ENCODE measurements around the gene HNRNPH2. TPM values are rescaled to one million over a fixed set of nuclear protein-coding genes. Genes with fewer than 3 reads are reported as not detected.

The HNRNPH2 gene
- polyA plus RNA-seq (2013, experiment 1 of 2) = 61.7 TPM
- polyA plus RNA-seq (2013, experiment 2 of 2) = 68.3 TPM

- Histone ChIP-seq H3K36me3 (ENCODE audit: insufficient read depth, low read length) (peaks cover 23% of the 10 kb centered on the region), H3K27me3 (ENCODE audit: insufficient read depth, low read length) (no peaks in the 10 kb centered on the region), H3K4me3 (ENCODE audit: low read length) (peak within 1 kb of the TSS; percentile 98), H3K27ac (ENCODE audit: low read depth, low read length) (peak within 1 kb of the TSS; percentile 95), H3K9me3 (ENCODE audit: insufficient read depth, low read depth, low read length) (no peaks in the 10 kb centered on the region), H3K9ac (ENCODE audit: low read depth, low read length) (peak within 1 kb of the TSS; percentile 97), H3K4me1 (ENCODE audit: insufficient read depth, low read length) (peaks cover 7% of the 10 kb centered on the region; the same call in 1 of the 2 replicates)
- WGBS = under 1% methylated on average over 38 of the region's 47 CpGs
Measured at GRCh38 chrX:101407748-101408531, at the start of gene HNRNPH2, which contains the start of gene GLA. TSS of gene HNRNPH2 (plus strand) at chrX:101408222. CDS start at chrX:101411989, 3,767 bp downstream. TSS of gene GLA (minus strand) at chrX:101407925. CDS start at chrX:101407903, 22 bp downstream.

- H3K4me1 ChIP-seq (ENCODE audit: insufficient read depth, low read length) = no peaks in the 10 kb centered on the region
- no peaks in the 10 kb centered on the region for H3K27me3 ChIP-seq (ENCODE audit: insufficient read depth, low read length)
- WGBS = 83% methylated on average over 1 of the region's 1 CpG
- H3K9ac ChIP-seq (ENCODE audit: low read depth, low read length) = no peak overlapping the region
- H3K9me3 ChIP-seq (ENCODE audit: insufficient read depth, low read depth, low read length) = no peaks in the 10 kb centered on the region
- no peaks in the 10 kb centered on the region for H3K36me3 ChIP-seq (ENCODE audit: insufficient read depth, low read length)
- H3K27ac ChIP-seq (ENCODE audit: low read depth, low read length) = no peak overlapping the region
- H3K4me3 ChIP-seq (ENCODE audit: low read length) = no peak overlapping the region
Measured at GRCh38 chrX:101359966-101360365, 48.1 kb upstream of the HNRNPH2 start.

- Histone ChIP-seq H3K27ac (ENCODE audit: low read depth, low read length) (no peak overlapping the region), H3K4me1 (ENCODE audit: insufficient read depth, low read length) (no peaks in the 10 kb centered on the region), H3K36me3 (ENCODE audit: insufficient read depth, low read length) (no peaks in the 10 kb centered on the region), H3K9ac (ENCODE audit: low read depth, low read length) (no peak overlapping the region), H3K9me3 (ENCODE audit: insufficient read depth, low read depth, low read length) (no peaks in the 10 kb centered on the region), H3K27me3 (ENCODE audit: insufficient read depth, low read length) (no peaks in the 10 kb centered on the region), H3K4me3 (ENCODE audit: low read length) (no peak overlapping the region)
- 89% methylated on average over 6 of the region's 7 CpGs for WGBS
Measured at GRCh38 chrX:101360390-101360789, 47.6 kb upstream of the HNRNPH2 start.

- 91% methylated on average over 3 of the region's 3 CpGs for WGBS
- no peaks in the 10 kb centered on the region for H3K4me1 ChIP-seq (ENCODE audit: insufficient read depth, low read length)
- no peaks in the 10 kb centered on the region for H3K36me3 ChIP-seq (ENCODE audit: insufficient read depth, low read length)
- H3K27ac ChIP-seq (ENCODE audit: low read depth, low read length) = no peak overlapping the region
- no peak overlapping the region for H3K9ac ChIP-seq (ENCODE audit: low read depth, low read length)
- H3K4me3 ChIP-seq (ENCODE audit: low read length) = no peak overlapping the region
- no peaks in the 10 kb centered on the region for H3K27me3 ChIP-seq (ENCODE audit: insufficient read depth, low read length)
- H3K9me3 ChIP-seq (ENCODE audit: insufficient read depth, low read depth, low read length) = no peaks in the 10 kb centered on the region
Measured at GRCh38 chrX:101362116-101362515, 45.9 kb upstream of the HNRNPH2 start.

GRCh38 chrX:101362757-101363156, 45.3 kb upstream of the HNRNPH2 start:
- Histone ChIP-seq H3K36me3 (ENCODE audit: insufficient read depth, low read length) (no peaks in the 10 kb centered on the region), H3K27ac (ENCODE audit: low read depth, low read length) (no peak overlapping the region), H3K4me1 (ENCODE audit: insufficient read depth, low read length) (no peaks in the 10 kb centered on the region), H3K9me3 (ENCODE audit: insufficient read depth, low read depth, low read length) (no peaks in the 10 kb centered on the region), H3K4me3 (ENCODE audit: low read length) (no peak overlapping the region), H3K9ac (ENCODE audit: low read depth, low read length) (no peak overlapping the region), H3K27me3 (ENCODE audit: insufficient read depth, low read length) (no peaks in the 10 kb centered on the region)

DNA sequence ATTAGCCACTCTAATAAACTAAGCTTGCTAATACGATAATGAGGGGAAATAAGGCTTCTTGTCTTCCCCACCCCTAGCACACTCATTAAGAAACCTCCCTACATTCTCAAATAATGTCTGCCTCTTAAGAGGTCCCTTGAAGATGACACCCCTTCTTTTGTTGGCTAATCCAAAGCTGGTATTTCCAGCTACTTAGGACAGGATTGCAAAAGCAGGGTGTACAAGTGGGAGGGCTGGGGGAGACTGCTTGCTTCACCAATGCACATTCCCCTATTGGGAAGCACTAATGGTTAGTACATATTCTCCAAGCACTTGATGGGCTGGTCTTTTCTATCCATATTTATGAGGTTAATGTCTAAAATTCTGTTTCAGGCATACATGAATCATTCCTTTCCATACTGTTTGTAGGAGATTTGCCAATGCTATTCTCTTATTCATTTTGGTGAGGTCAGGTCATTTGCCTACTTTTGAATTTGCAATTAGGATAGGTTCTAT, 42.7 kb upstream of the HNRNPH2 start:
- Histone ChIP-seq H3K4me1 (ENCODE audit: insufficient read depth, low read length) (no peaks in the 10 kb centered on the region), H3K4me3 (ENCODE audit: low read length) (no peak overlapping the region), H3K36me3 (ENCODE audit: insufficient read depth, low read length) (no peaks in the 10 kb centered on the region), H3K9ac (ENCODE audit: low read depth, low read length) (no peak overlapping the region), H3K27me3 (ENCODE audit: insufficient read depth, low read length) (no peaks in the 10 kb centered on the region), H3K27ac (ENCODE audit: low read depth, low read length) (no peak overlapping the region), H3K9me3 (ENCODE audit: insufficient read depth, low read depth, low read length) (no peaks in the 10 kb centered on the region)
- whole genome bisulfite sequencing = 100% methylated on average over 1 of the region's 1 CpG

GRCh38 chrX:101368800-101369199, 39.2 kb upstream of the HNRNPH2 start:
- Histone ChIP-seq H3K4me1 (ENCODE audit: insufficient read depth, low read length) (no peaks in the 10 kb centered on the region), H3K27ac (ENCODE audit: low read depth, low read length) (no peak overlapping the region), H3K27me3 (ENCODE audit: insufficient read depth, low read length) (no peaks in the 10 kb centered on the region), H3K9ac (ENCODE audit: low read depth, low read length) (no peak overlapping the region), H3K9me3 (ENCODE audit: insufficient read depth, low read depth, low read length) (no peaks in the 10 kb centered on the region), H3K4me3 (ENCODE audit: low read length) (no peak overlapping the region), H3K36me3 (ENCODE audit: insufficient read depth, low read length) (no peaks in the 10 kb centered on the region)

DNA sequence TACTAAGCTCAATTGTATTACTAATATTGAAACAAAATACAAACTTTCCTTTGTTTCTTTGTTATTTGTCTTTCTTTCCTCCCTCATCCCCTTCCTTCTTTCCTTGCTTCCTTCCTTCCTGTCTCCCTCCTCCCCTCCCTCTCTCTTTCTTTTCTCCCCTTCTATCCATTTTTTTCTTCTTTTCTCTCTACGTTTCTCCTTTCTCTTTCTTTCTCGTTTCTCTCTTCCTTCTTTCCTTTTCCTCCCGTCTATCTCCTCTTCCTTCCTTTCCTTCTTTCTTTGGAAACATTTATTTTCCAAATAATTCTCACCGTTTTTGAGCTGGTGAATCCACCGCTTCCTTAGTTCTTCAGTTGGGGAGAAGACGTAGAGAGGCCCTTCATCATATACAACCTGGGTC, 38.3 kb upstream of the HNRNPH2 start:
- no peaks in the 10 kb centered on the region for H3K36me3 ChIP-seq (ENCODE audit: insufficient read depth, low read length)
- no peak overlapping the region for H3K27ac ChIP-seq (ENCODE audit: low read depth, low read length)
- no peaks in the 10 kb centered on the region for H3K27me3 ChIP-seq (ENCODE audit: insufficient read depth, low read length)
- H3K4me1 ChIP-seq (ENCODE audit: insufficient read depth, low read length) = no peaks in the 10 kb centered on the region
- H3K9me3 ChIP-seq (ENCODE audit: insufficient read depth, low read depth, low read length) = no peaks in the 10 kb centered on the region
- WGBS = 92% methylated on average over 4 of the region's 6 CpGs
- no peak overlapping the region for H3K9ac ChIP-seq (ENCODE audit: low read depth, low read length)
- H3K4me3 ChIP-seq (ENCODE audit: low read length) = no peak overlapping the region

- 92% methylated on average over 3 of the region's 3 CpGs for WGBS
- Histone ChIP-seq H3K27ac (ENCODE audit: low read depth, low read length) (no peak overlapping the region), H3K9me3 (ENCODE audit: insufficient read depth, low read depth, low read length) (no peaks in the 10 kb centered on the region), H3K9ac (ENCODE audit: low read depth, low read length) (no peak overlapping the region), H3K4me3 (ENCODE audit: low read length) (no peak overlapping the region), H3K36me3 (ENCODE audit: insufficient read depth, low read length) (no peaks in the 10 kb centered on the region), H3K27me3 (ENCODE audit: insufficient read depth, low read length) (no peaks in the 10 kb centered on the region), H3K4me1 (ENCODE audit: insufficient read depth, low read length) (no peaks in the 10 kb centered on the region)
Measured at GRCh38 chrX:101370888-101371504, 37.0 kb upstream of the HNRNPH2 start.

- no peaks in the 10 kb centered on the region for H3K36me3 ChIP-seq (ENCODE audit: insufficient read depth, low read length)
- no peak overlapping the region for H3K4me3 ChIP-seq (ENCODE audit: low read length)
- no peaks in the 10 kb centered on the region for H3K4me1 ChIP-seq (ENCODE audit: insufficient read depth, low read length)
- 100% methylated on average over 1 of the region's 1 CpG for WGBS
- no peak overlapping the region for H3K27ac ChIP-seq (ENCODE audit: low read depth, low read length)
- no peaks in the 10 kb centered on the region for H3K9me3 ChIP-seq (ENCODE audit: insufficient read depth, low read depth, low read length)
- H3K27me3 ChIP-seq (ENCODE audit: insufficient read depth, low read length) = no peaks in the 10 kb centered on the region
- H3K9ac ChIP-seq (ENCODE audit: low read depth, low read length) = no peak overlapping the region
Measured at GRCh38 chrX:101377547-101377946, 30.5 kb upstream of the HNRNPH2 start.

DNA sequence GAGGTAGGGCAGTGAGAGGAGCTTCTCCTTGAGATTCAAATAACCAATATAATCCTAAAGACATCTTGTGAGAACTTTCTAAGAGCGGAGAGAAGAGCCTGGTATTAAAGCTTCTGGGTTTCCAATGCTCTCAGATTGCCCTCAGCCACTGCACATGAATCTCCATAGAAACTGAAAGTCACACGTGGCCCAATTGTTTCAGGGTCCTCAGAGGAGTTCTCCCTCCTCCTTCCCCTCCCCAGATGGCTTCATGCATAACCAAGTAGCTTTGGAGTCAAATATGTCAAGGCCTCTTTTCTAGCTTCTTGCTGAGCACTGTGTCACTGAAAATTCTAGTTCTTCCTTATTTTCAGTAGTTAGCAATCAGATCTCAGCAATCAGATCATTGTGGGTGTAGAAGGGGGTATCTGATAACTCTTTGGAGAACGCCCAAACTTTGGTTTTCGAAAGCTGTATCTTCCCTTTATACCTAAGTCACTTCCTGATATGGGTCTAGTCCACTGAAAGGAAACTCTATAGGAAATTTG, 24.3 kb upstream of the HNRNPH2 start:
- WGBS = 53% methylated on average over 2 of the region's 4 CpGs
- no peak overlapping the region for H3K9ac ChIP-seq (ENCODE audit: low read depth, low read length)
- H3K36me3 ChIP-seq (ENCODE audit: insufficient read depth, low read length) = no peaks in the 10 kb centered on the region
- no peaks in the 10 kb centered on the region for H3K9me3 ChIP-seq (ENCODE audit: insufficient read depth, low read depth, low read length)
- no peaks in the 10 kb centered on the region for H3K4me1 ChIP-seq (ENCODE audit: insufficient read depth, low read length)
- H3K27me3 ChIP-seq (ENCODE audit: insufficient read depth, low read length) = no peaks in the 10 kb centered on the region
- H3K4me3 ChIP-seq (ENCODE audit: low read length) = no peak overlapping the region
- H3K27ac ChIP-seq (ENCODE audit: low read depth, low read length) = no peak overlapping the region
